Activated T-cell treated with anti-CD3 and anti-CD28 coated beads for 4 hours (primary cell): ENCODE measurements around the gene SCRT2.
"Not testable (repeated sequence)": the region's sequence is repeated elsewhere in the genome, so short reads cannot be mapped to it uniquely, and the experiment has no call there.

Source experiments
- DNase-seq: peaks from one replicate; pipeline ENCODE4 v3.0.0-alpha.2; 2020

The SCRT2 gene

DNA sequence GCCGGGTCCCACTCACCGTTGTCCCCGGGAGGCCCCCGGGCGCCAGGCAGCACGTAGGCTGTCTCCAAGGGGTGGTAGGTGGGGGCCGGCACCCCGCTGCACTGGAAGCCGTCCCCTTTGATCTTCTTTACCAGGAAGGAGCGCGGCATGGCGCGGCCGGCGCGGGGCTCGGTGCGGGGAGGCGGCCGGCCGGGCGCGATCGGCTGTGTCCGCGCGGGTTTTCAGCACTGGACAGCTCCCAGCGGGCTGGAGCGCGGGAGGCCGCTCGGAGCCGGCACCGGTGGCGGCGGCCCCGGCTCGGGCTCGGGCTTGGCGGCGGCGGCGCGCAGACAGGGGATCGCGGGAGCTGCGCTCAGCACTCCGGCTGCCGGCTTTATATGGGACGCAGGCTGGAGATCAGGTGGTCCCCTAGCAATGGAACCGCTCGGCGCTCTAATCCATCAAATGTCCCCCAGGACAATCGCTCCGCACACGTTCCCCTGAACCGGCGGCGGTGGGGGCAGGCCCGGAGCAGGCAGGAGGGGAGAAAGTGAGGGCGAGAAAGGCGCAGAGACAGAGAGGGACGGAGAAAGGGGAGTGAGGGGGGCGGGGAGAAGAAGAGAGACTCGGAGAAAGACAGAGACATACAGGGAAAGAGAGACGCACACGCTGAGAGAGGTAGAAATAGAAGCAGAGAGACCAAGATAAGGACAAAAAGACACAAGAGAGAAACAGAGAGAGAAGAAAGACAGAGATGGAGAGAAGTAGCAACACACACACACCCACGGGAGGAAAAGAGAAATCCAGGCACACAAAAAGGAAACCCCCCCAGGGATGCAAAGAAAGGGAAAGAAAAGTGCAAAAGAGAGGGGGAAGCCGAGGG is at the start of gene SCRT2:
Gene SCRT2, minus strand, starts transcription at position 350 of the 862 bp plus-strand sequence. Its CDS starts 201 bp downstream, at position 149.
- peak; percentile 45 for DNase-seq

DNA sequence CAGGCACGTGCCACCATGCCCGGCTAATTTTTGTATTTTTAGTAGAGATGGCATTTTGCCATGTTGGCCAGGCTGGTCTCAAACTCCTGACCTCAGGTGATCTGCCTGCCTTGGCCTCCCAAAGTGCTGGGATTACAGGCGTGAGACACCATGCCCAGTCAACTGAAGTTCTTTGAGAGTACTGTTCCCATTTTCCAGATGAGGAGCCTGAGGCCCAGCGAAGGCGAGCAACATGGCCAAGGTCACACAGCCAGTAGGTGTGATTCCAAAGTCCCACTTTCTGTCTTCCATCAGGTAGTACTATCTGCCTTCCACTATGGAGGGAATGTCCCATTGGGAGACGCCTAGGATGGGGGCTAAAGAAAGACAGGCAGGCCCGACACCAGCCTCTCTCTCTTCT is 49.2 kb upstream of the SCRT2 start:
- DNase-seq, result not testable (repeated sequence)

DNA sequence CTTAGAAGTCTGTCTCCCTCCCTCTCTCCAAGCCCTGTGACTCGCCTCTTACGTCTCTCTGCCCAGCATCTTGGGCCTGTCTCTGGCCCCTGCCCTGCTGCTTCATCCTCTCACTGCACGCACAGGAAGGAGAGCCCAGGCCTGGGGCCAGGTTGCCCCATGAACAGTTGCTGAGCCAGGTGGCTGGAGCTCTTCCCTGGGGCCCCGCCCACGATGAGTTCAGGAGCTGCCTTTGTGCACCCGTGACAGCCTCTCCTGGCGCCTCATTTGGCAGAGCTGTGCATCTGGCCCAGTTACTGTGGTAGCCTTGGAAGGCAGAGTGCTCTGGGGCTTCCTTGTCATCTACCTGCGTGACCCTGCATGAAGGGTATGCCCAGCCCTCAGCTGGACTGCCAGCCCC is 48.2 kb upstream of the SCRT2 start:
- no peak for DNase-seq

DNA sequence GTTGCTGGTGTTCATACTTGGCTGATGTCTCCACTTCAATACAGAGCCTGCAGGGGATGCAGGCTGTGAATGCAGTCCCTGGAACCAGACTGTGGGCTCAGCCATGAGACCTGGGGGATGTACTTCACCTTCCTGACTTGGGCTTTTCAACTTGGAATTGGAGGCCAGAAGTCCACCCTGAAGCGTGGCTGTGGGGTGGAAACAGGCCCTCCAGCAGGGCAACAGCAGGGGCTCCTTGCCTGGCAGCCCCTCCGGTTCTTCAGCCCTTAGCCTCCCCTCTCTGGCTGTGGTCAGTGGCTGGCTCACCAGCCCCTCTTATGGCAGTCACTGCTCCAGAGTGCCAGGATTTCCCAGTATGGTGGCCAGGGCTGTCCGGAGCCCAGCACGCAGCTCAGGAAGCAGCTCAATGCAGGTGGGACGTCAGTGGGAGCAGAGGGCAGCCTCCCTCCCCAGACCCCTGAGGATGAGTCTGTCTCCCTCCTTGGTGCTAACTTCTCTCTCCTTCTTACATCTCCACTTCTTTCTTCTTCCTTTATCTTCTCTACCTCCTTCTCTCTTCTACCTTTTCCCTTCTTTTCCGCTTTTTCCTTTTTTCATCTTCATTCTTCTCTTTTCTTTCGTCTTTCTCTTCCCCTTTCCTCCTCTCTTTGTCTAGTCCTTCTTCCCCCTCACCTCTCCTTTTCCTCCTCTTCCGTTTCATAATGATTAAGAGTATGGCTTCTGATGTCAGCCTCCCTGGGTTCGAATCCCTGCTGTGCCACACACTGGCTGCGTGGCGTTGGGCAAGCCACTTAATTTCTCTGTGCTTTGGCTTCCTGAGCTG is 47.4 kb upstream of the SCRT2 start:
- DNase-seq, result no peak

DNA sequence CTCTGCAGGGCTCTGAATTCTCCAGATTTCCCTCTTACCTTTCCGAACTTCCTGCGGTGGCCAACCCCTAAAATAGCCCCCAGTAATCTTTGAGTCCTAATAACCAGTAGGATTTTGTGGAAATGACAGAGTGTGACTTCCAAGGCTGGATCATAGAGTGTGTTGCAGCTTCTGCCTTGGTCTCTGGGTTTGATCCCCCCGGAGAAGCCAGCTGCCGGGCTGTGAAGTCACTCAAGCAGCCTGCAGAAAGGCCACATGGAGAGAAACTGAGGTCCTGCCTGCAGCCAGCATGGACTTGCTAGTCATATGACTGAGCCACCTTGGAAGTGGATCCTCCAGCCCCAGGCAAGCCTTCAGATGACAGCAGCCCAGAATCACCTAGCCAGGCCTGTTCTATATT is 46.3 kb upstream of the SCRT2 start:
- DNase-seq, result no peak

DNA sequence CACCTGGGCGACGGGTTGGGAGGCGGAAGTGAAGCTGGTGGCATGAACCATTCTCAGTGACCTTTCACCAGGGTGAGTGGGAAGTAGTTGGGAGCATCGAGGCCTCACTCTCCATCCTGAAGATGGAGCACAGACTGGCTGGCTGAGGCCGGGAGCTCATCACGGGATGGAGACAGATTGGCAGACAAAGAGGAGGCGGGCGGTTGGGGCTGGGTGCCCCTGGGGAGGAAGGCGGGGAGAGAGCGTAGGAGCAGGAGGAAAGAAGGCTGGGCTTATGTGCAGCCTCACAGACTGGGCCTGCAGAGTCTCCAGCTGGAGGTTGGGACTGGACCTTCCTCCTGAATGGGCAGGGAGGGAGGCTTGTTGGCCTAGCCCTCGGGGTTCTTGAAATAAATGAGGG is 44.2 kb upstream of the SCRT2 start:
- DNase-seq, result no peak

DNA sequence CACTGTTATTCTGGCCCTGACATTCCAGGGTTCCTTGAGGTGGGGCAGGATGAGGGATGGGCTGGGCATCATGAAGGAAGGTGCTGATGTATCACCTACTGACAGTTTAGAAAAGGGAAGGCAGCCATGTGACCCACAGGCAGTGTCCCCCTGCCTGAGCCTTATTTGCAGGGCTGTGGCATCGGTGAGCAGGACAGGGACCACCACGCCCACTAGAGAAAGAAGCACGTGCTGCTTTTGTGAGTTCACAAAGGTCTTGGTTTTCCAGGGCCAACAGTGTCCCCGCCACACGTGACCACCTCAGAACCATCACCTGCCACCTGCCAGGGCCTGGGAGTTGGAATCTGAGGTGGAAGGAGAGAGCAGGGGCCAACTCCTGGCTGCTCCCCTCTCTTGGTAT is 43.5 kb upstream of the SCRT2 start:
- no peak for DNase-seq

DNA sequence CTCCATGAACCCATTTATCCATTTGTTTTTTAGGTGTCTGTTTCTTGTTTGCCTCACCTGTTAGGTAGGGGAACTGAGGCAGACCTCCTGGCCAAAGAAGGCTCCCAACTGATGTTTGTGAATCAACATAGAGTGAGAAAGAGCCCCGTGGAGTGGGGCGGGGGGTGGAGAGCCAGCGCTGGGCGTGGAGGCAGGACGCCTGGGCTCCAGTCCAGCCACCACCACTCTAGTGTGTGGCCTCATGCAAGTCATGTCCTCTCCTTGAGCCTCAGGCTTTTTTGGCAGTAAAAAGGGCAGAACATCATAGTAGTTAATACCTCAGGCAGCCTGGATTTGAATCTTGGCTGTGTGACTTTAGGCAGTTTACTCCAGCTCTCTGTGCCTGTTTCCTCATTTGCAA is 42.2 kb upstream of the SCRT2 start:
- no peak for DNase-seq

DNA sequence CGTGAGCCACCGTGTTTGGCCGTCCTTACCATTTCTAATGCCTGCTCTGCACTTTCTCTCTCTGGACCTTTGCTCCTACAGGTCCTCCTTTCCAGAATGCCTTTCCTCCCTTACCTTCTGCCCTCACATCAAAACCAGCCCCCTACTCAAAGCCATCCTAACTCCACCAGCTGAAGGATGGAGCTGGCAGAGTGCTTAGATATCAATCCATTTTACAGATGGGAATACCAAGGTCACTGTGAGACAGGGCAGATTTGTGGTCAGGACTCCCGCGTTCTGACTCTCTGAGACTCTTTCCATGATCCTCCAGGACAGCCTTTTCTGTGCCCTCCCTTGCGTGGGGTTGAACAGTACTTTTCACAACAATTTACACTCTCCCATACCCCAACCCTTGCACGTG is 41.7 kb upstream of the SCRT2 start:
- DNase-seq, result no peak

DNA sequence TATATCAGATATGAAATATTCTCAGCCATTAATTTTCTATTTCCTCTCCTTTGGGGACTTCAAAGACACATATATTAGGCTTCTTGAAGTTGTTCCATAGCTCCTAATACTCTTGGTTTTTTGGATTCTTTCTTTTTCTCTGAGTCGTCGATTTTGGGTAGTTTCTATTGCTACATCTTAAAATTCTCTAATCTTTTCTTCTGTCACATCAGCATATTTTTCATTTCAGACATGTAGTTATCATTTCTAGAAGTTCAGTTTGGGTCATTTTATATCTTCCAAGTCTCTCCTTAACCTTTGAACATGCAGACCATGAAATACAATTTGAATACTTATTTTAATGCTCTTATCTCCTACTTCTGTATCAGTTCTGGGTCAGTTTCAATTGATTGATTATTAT is 38.9 kb upstream of the SCRT2 start:
- no peak for DNase-seq

DNA sequence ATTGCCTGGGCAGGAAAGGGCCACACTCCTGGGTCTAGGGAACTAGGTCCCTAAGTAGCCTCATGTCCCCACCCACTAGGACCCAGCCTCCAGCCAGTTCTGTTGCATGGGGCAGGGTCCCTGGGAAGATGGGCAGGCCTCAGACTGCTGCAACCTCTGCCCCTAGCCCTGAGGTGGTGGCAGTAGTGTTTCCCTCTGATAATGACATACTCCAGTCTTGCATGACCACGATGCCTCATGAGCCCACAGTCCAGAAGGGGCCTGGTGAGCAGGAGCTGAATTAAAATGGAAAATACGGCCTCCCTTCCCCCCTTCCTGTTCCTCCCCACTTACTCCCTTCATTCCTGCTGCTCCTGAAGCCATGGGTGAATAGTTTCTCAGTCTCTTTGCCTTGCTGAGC is 36.0 kb upstream of the SCRT2 start:
- no peak for DNase-seq

DNA sequence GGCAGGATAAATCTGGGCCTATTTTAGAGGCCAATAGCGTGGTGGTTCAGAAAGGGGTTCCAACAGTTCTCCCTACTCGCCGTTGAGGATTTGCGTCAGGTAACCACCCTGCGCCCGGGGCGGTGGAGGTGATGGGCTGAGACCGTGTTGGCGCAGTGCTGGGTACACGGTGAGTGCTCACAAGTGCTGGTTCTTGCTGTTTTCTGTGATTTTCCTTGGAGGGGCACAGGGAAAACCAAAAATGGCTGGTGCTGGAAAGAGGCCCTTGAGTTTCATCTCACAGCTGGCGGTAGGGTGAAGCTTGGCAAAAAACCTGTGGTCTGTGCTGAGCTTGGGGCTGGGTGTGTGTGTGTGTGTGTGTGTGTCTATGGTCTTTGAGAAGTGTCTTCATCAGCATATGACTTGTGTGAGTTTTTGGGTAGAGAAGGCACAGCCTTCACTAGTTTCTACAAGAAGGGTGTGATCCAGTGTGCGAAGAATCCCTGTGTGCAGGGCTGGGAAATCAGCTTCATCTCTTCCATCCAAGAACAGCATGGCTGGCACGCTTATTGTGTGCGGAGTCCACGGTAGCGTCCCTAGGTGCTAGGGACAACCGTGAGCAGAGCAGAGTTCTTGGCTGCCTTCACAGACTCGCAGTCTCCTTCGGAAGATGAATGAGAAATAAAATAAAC is 35.3 kb upstream of the SCRT2 start:
- DNase-seq, result no peak

DNA sequence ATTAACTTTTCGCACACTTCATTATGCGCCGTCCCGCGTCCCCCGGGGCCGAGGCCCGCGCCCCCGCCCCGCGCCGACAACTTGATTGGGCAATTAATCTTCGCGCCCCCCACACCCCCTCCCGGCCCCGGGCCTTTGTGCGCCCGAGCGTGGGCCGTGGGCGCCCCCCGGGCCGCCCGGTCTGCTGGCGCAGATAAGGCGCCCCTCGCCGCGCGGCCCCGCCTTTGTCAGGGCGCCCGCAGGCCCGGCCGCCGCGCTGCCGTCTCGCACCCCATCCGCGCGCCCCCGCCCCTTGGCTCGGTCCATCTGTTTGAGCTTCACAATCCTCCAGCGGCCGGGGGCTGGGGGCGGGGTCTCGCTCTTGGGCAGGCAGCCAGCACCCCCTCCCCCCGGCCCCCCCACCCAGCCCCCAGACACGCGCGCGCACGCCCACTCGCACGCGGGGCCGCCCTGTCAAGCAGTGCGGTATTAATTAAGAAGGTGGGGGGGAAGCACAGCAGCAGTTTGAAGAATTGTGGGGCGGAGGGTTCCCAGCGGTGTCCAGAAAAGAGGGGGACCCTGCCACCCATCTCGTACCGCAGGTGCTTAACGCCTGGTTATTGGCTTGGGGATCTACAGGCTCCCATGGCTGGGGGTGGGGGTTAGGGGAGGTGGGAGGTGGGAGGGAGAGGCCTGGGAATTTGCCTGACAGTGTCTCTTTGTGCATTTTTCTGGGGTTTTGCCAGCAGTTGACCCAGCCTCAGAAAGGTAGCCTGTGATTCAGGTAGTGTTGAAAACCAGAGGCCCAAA is 34.6 kb upstream of the SCRT2 start:
- DNase-seq, result no peak

DNA sequence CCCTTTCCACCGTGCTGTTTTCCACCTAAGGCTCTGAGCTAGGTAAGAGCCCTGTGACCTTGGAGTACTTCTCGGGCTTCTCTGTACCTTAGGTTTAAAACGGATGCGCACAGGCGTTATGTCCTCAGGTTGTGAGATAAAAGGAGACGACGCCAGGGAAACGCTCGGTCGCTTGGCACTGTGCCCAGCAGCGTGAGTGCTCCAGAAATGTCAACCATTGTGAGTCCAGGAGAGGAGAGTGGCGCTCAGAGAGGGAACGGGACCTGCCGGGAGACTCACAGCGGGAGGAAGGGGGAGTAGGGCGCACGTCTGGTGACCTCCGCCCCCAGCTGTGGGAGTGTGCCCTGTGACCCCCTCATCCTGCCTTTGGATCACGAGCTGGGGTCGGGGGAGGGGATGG is 33.8 kb upstream of the SCRT2 start:
- no peak for DNase-seq

DNA sequence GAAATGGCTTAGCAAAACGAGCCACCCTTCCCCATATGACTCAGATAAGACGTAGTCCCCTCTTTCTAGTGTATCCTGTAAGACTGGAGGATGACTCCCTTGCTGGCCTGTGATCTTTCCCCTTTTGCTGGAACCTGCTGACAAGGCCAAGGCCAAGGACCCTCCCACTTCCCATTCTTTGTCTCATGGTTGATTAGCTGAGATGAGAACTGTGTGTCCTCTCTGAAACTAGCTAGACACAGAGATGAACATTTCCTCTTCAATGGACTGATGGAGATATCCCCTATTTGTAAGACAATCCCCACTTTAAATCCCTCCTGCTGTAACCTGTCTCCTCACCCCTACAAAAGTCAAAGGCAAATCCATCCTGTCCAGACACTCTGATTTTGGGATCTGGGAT is 33.4 kb upstream of the SCRT2 start:
- no peak for DNase-seq

DNA sequence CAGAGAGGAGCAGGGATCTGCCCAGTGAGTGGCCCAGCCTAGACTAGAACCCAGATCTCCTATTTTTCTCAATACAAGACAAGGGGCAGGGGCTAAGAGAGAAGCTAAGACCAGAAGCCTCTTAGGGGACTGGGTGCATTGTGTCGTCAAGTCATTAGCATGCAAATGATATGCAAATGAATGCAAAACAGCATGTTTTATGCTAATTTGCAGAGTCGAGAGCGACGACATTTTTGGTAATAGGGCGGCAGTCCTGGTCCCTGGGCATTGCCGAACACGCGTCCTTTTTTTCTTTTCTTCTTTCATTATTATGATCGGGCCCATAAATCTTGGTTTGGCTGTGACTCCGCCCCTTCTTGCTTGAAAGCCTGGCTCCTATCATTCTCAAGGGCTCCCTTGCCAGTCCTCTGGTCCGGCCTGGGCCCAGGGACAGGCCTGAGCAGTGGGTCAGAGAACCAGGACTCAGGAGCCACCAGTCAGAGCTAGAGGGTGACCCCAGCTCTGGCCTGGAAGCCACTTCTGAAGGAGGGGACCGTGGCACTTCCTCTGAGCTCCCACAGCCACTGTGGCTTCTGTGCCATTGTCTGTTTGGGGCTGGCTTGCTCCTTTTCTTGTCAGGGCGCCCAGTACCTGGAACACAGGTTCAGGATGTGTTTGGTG is 32.0 kb upstream of the SCRT2 start:
- DNase-seq, result no peak

DNA sequence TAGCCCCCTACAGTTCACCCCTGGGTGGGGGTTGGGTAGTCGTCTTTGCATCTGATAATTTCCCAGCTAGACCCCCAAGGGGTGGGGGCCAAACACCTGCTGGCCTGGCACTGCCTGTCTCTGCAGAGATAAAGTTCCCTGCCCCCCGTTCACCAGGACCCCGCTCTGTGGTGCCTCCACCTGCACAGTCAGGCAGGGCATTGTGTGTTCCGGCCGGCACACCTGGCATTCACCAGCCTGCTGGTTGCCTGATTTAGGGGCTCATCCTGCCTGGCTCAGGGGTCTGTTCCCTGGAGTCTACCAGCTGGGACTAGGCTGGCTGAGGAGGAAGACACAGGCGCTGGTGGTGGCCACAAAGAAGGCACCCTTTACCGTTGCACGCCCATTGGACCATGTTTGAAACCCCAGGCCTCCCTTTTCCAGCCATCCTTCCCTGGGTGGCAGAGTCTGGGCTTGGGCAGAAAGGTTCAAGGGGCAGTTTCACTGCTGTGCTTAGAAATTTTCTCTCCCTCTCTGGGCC is 30.8 kb upstream of the SCRT2 start:
- no peak for DNase-seq

DNA sequence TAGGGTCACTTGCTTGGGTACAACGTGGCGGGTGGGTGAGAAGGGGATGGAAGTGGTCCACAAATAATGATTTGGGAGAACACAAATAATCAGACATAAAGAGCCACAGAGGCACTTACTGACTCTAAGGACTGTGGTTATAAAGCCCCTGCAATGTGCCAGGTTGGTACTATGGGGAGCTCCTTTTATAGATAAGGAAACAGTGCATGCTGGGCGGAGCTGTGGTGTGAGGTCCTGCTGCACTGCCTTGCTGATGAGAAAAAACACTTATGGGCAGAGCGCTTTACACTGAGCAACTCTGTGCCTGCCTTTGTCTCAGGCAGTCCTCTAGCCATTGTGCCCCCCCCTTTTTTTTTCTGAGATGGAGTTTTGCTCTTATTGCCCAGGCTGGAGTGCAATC is 29.1 kb upstream of the SCRT2 start:
- DNase-seq, result no peak

DNA sequence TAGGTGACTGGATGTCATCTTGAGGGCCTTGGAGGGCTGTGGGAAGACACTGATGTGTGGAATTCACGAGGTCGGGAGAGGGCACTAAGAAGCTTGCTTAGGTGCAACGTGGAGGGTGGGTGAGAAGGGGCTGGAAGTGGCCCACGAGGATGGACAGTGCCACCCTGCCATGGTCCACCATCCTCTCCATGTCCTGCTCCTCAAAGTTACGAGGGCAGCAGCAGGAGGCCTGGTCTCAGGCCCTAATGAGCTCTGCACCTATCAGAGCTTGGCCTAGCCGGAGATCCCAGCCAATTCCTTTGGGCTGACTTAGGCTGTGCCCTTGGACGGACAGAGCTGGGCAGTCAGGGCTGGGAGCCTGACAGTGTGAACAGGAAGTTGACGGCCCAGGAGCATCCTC is 27.8 kb upstream of the SCRT2 start:
- no peak for DNase-seq

DNA sequence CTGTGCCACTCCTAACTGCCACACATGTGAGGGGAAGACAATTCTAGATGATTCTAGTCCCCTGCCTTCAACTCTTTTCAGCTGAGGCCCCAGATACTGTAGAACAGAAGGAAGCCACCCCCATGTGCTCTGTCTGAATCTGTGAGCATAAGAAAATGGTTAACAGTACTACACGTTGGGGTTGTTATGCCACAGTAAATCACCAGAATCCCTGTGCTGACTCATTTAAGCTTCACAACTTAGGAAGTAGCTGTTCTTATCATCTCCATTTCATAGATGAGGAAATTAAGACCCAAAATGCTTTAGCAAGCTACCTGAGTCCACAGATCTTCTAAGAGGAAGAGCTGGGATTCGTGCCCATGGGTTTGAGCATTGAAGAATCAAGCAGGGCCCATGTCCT is 27.4 kb upstream of the SCRT2 start:
- no peak for DNase-seq

DNA sequence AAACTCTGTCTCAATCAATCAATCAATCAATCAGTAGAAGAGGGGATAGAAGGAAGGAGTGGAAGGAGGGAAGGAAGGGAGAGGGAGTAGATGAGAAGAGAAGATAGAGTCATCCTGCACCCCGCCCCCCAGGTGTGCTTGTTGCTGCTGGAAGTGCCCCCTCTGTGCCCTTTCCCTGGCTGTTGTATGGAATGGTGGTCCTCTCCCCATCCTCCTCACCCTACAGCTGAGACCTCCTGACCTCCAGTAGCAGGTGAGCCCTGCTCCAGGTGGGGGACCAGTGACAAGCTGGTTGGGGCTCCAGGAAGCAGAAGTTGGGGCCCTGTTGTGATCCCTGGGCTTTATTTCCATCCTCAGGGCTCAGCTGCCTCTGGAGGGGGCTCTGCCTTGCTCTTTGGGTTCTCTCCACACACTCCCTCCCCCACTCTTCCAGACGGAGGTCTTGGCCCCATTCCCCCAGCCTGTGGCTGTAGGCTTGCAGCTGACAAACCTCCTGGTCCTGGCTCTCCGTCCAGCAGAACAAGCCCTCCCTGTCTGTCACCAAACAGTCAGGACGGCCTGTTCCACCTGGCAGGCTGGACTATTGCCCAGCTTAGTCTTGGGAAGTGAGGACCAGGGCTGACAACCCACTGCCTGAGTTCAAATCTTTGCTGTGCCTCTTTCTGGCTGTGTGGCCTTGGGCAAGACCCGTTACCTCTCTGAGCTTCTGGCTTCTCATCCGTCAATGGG is 26.0 kb upstream of the SCRT2 start:
- no peak for DNase-seq
